T-helper 9 cell (primary cell): ENCODE data around the gene MRPL28.
"Not testable (repeated sequence)": the region's sequence is repeated elsewhere in the genome, so short reads cannot be mapped to it uniquely, and the experiment has no call there.

ENCODE experiments used
- DNase-seq: peaks from one replicate; pipeline ENCODE4 v3.0.0-alpha.2; 2020
- total RNA-seq, 2 donors: gene quantifications; one replicate each; lab custom pipeline; 2026; lab: John Stamatoyannopoulos, UW

Gene MRPL28
- 14.7 to 39.0 reads per million in 2 donors for total RNA-seq

- DNase-seq: peak; percentile 90
Observed at GRCh38 chr16:370443-370842, at the start of gene MRPL28. Gene MRPL28, minus strand, starts transcription at chr16:370538. Its CDS starts 320 bp downstream, at chr16:370218.

- DNase-seq: not testable (repeated sequence)
Observed at GRCh38 chr16:415170-415498, 44.8 kb upstream of the MRPL28 start.

- DNase-seq: no peak
Observed at GRCh38 chr16:414395-415169, 44.2 kb upstream of the MRPL28 start.

GRCh38 chr16:411576-412265, 41.4 kb upstream of the MRPL28 start:
- no peak for DNase-seq

- DNase-seq: no peak
Observed at GRCh38 chr16:410516-411178, 40.3 kb upstream of the MRPL28 start.

- DNase-seq: no peak
Observed at GRCh38 chr16:407253-407652, 36.9 kb upstream of the MRPL28 start.

GRCh38 chr16:405548-406506, 35.5 kb upstream of the MRPL28 start:
- DNase-seq: no peak

GRCh38 chr16:404971-405486, 34.7 kb upstream of the MRPL28 start:
- DNase-seq: no peak

GRCh38 chr16:401468-402348, 31.4 kb upstream of the MRPL28 start, which contains the start of gene DECR2:
Gene DECR2, plus strand, starts transcription at chr16:401885. Its CDS starts 79 bp downstream, at chr16:401964.
- peak; percentile 100 for DNase-seq

GRCh38 chr16:400061-400591, 29.8 kb upstream of the MRPL28 start:
- DNase-seq: no peak

GRCh38 chr16:399340-400019, 29.1 kb upstream of the MRPL28 start:
- no peak for DNase-seq

GRCh38 chr16:398561-399339, 28.4 kb upstream of the MRPL28 start:
- DNase-seq: no peak

- no peak for DNase-seq
Observed at GRCh38 chr16:397736-398332, 27.5 kb upstream of the MRPL28 start.

GRCh38 chr16:397135-397661, 26.9 kb upstream of the MRPL28 start, which contains the start of gene NME4:
Gene NME4, plus strand, starts transcription at chr16:397199. Its CDS starts 24 bp downstream, at chr16:397223.
- DNase-seq: no peak

GRCh38 chr16:396605-397004, 26.3 kb upstream of the MRPL28 start:
- DNase-seq: no peak

- DNase-seq: no peak
Observed at GRCh38 chr16:396199-396598, 25.9 kb upstream of the MRPL28 start.

- no peak for DNase-seq
Observed at GRCh38 chr16:392450-393030, 22.2 kb upstream of the MRPL28 start.

- peak; percentile 55 for DNase-seq
Observed at GRCh38 chr16:391885-392335, 21.6 kb upstream of the MRPL28 start.
